NCI-H1417 treated with DMSO at 0.1 percent for 48 hours (cell line): ENCODE measurements around the gene CFAP54.

ENCODE experiments used
- DNase-seq: peaks from one replicate; lab custom pipeline; 2025; lab: John Stamatoyannopoulos, UW

Gene CFAP54

GRCh38 chr12:96886998-96887677 is 397.8 kb downstream of the CFAP54 start:
- DNase-seq, result no peak

DNA sequence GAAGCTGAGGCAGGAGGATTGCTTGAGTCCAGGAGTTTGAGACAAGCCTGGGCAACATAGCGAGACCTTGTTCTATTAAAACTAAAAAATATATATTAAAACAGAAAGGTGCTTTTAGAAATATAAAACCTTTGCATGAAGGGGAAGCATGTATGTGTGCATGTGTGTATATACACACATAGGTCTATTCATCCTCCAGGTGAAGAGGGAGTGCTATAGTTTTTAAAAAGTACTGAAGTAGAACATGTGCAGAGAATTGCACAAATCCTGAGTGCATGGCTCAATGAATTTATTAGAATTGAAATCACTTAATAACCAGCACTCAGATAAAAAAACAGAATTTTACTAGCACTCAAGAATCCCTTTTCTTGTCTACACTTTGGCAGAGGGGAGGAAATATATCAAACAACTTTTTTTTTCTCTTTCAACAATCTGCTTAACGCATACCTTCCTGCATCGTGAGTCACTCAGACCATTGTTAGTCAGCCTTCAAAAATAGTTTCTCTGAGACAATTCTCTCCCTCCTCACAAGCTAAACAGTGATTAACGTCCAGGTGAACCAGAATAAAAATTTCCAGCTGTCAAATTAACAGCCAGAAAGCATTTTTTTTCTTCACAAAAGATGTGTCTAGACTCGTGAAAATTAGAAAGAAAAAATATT is 400.0 kb downstream of the CFAP54 start:
- DNase-seq, result no peak

DNA sequence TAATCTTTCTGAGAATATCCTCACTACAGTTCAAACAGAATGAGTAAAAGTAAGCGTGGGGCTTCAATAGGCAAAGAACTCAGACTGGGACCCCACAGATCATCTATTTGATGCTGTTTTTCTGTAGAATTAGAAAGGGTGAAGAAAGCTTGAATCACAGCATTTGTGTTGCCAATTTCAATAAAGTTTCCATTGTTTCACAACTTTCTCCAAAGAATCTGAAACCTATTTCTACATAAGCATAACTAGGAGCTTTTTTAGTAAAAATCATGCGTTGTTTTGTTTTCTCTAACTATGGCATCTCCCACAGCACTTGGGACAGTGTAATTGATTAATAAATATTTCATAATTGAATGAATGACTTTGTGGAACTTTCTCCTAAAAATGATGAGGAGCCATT is 401.0 kb downstream of the CFAP54 start:
- DNase-seq, result no peak

- DNase-seq, result no peak
These were observed 402.7 kb downstream of the CFAP54 start for GRCh38 chr12:96892104-96892503.

GRCh38 chr12:96897421-96897820 is 408.0 kb downstream of the CFAP54 start:
- no peak for DNase-seq

DNA sequence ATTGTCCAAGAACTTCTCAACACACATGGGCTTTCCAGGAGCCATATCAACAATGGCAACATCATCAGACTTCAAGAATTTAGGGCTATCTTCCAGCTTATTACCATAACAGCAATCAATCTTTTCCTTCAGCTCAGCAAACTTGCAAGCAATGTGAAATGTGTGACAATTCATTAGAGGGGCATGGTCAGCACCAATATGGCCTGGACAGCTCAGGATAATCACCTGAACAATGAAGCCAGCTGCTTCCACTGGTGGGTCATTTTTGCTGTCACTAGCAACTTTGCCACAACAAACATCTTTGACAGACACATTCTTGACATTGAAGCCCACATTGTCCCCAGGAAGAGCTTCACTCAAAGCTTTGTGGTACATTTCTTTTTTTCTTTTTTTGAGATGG is 411.8 kb downstream of the CFAP54 start:
- DNase-seq, result no peak

DNA sequence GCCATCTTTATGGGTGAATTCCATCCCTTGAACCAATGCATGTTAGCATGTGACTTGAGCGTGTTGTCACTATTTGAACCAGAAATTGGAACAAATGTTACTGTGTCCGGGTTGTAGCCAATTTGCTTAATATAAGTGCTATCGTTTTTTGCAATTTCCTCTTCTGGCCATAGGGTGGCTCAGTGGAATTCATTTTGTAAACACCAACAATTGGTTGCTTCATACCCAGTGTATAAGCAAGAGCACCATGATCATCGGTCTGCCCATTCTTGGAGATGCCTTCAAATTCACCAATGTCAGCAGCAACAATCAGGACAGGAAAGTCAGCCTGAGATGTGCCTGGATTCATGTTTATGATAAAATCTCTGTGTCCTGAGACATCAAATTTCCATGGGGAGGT is 412.7 kb downstream of the CFAP54 start:
- no peak for DNase-seq

GRCh38 chr12:96906498-96906848 is 417.1 kb downstream of the CFAP54 start:
- no peak for DNase-seq

- DNase-seq, result peak; percentile 37
These were observed 417.7 kb downstream of the CFAP54 start, which contains the start of gene NEDD1 for GRCh38 chr12:96906849-96907670. NEDD1 (plus strand) TSS chr12:96907257; CDS start chr12:96909760, 2,503 bp downstream.

- DNase-seq, result no peak
These were observed 418.5 kb downstream of the CFAP54 start for GRCh38 chr12:96907671-96908422.

DNA sequence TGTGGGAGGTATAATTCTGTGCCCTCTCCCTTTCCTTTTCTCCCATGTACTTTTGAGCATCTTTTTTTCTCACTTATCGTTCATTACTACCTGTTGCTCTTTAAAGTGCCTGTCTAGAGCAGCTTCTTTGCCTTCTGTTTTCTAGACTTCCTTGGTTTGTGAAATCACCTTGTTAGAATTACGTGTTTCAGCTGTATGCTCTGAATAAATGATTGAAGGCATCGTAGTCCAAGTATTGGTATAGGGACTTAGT is 419.0 kb downstream of the CFAP54 start:
- no peak for DNase-seq

- DNase-seq, result no peak
These were observed 422.9 kb downstream of the CFAP54 start for GRCh38 chr12:96912261-96912660.

- DNase-seq, result no peak
These were observed 423.6 kb downstream of the CFAP54 start for GRCh38 chr12:96912943-96913342.

- no peak for DNase-seq
These were observed 430.3 kb downstream of the CFAP54 start for GRCh38 chr12:96919510-96920210.
